ENCODE data around the gene SLC12A8.

SLC12A8 gene

DNA sequence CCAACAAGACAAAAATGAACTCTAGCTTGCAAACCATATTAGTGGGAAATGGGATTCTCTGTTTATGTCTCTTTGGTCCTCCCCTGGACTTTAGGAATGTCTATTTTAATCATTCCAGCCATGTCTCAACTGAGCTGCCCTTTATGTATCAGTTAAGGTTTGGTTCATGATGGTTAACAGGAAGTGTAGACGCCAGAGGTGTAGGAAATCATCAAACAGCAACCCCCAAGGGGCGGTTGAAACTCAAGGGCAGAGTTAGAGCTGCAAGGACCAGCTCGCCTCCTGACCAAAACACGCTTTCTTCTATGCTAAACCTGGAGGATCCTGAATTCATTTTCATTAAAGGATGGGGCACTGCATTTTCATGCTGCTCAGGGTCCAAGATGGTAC, 103.0 kb downstream of the SLC12A8 start:
- DNase-seq (ENCODE audit: low read depth), result no peak

DNA sequence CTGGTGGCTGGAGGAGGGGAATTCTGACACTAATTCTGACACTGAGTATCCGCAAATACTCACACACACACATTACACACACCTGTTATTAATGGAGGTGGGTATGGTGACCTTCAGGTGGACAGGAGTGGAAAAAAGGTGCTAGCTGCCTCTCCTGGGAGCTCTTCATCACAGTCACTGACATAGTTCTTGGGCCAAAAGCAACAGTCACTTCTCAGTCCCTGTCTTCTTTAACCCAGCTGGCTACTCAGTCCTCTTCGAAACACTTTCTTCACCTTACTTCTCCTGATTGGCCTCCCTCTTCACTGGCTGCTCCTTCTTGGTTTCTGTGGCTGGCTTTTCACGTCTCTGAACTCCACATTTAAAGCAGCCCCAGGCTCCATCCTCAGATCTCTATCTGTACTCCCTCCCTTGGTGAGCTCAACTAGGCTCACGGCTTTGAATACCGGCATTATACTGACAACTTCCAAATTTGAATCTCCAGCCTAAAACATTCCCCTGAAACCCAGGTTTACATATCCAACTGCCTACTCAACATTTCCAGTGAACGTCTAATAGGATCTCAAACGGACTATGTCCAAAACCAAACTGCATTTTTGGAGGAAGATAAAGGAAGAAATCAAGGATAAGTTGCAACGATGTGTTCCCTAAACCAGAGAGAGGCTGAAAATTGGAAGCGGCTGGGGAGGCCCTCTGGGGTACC, 103.6 kb downstream of the SLC12A8 start:
- no peak for TF ChIP-seq MYC (IDR thresholded peaks at IDR 0.05; ENCODE audit: low read depth, low read length)
- TF ChIP-seq CTCF (IDR thresholded peaks at IDR 0.05; ENCODE audit: low read depth, low read length), result no peak
- TF ChIP-seq, protein P1, sequence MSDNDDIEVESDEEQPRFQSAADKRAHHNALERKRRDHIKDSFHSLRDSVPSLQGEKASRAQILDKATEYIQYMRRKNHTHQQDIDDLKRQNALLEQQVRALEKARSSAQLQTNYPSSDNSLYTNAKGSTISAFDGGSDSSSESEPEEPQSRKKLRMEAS (IDR thresholded peaks at IDR 0.05; ENCODE audit: low read depth, low read length), result no peak
- no peak for TF ChIP-seq POLR2A (IDR thresholded peaks at IDR 0.05; ENCODE audit: extremely low read depth, insufficient read length)
- no peak for DNase-seq (ENCODE audit: low read depth)
- H3K4me3 ChIP-seq (ENCODE audit: low read depth, low read length), result no peak overlapping the region

More for the DNA sequence above, 103.0 kb downstream of the SLC12A8 start:
- TF ChIP-seq MYC (IDR thresholded peaks at IDR 0.05; ENCODE audit: low read depth, low read length), result no peak
- no peak for TF ChIP-seq CTCF (IDR thresholded peaks at IDR 0.05; ENCODE audit: low read depth, low read length)
- TF ChIP-seq, protein P1 (IDR thresholded peaks at IDR 0.05; ENCODE audit: low read depth, low read length), result no peak
- no peak for TF ChIP-seq POLR2A (IDR thresholded peaks at IDR 0.05; ENCODE audit: extremely low read depth, insufficient read length)
- no peak overlapping the region for H3K4me3 ChIP-seq (ENCODE audit: low read depth, low read length)

GRCh38 chr3:125107861-125108567, 104.5 kb downstream of the SLC12A8 start:
- DNase-seq (ENCODE audit: low read depth), result no peak
- TF ChIP-seq MYC (IDR thresholded peaks at IDR 0.05; ENCODE audit: low read depth, low read length), result no peak
- no peak for TF ChIP-seq CTCF (IDR thresholded peaks at IDR 0.05; ENCODE audit: low read depth, low read length)
- H3K4me3 ChIP-seq (ENCODE audit: low read depth, low read length), result no peak overlapping the region

GRCh38 chr3:125107363-125107762, 105.2 kb downstream of the SLC12A8 start:
- DNase-seq (ENCODE audit: low read depth), result no peak
- H3K4me3 ChIP-seq (ENCODE audit: low read depth, low read length), result no peak overlapping the region
- TF ChIP-seq, protein P1 (IDR thresholded peaks at IDR 0.05; ENCODE audit: low read depth, low read length), result no peak
- TF ChIP-seq CTCF (IDR thresholded peaks at IDR 0.05; ENCODE audit: low read depth, low read length) (no peak), MYC (IDR thresholded peaks at IDR 0.05; ENCODE audit: low read depth, low read length) (no peak), POLR2A (IDR thresholded peaks at IDR 0.05; ENCODE audit: extremely low read depth, insufficient read length) (no peak)

DNA sequence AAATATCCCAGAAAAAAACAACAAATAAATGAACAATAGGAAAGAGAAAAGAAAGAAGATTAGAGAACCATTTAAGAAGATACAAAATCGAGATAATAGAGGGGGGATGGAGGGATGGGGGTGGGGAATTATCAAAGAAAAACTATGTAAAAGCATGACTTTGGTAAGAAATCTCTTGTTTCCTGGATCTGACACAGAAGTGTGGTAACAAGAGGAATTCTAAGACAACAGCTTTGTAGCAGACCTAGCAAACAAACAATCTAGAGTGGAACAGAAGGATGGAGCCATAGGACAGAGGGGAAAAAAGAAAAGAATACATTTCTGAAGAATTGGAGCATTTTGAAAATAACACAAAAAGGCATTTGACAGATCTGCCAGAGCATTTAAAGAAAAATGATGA, 107.4 kb downstream of the SLC12A8 start:
- no peak for DNase-seq (ENCODE audit: low read depth)
- TF ChIP-seq CTCF (IDR thresholded peaks at IDR 0.05; ENCODE audit: low read depth, low read length) (no peak), MYC (IDR thresholded peaks at IDR 0.05; ENCODE audit: low read depth, low read length) (no peak), POLR2A (IDR thresholded peaks at IDR 0.05; ENCODE audit: extremely low read depth, insufficient read length) (no peak)
- TF ChIP-seq, protein P1 (IDR thresholded peaks at IDR 0.05; ENCODE audit: low read depth, low read length), result no peak
- H3K4me3 ChIP-seq (ENCODE audit: low read depth, low read length), result no peak overlapping the region
